ENCODE results near the gene SHE. TPM values are rescaled to one million over a fixed set of nuclear protein-coding genes. Genes with fewer than 3 reads are reported as not detected.

SHE gene
- total and polyA plus RNA-seq, 2 of the 8 experiments (the other 6 are each of a cell fraction or from before 2014, with no cell fraction given), result 0.44 to 0.45 TPM

DNA sequence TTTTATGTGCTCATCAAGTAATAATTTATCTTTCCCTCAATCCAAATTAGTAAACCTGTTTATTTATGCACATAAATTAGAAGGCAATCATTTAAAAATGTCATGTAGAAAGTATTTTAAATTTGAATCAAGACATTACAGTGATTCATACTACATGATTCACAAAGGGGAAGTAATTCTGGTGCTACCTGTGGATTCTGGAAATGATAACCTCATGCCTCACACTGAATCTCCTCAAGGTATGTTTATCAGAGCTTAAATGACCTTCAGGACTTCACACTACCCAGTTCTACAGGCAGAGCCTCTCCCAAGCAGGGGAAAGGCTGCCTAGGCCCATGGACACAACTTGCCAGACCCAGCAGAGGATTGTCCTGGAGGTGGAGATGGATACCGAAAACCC lies 25.4 kb downstream of the SHE start (continued):
- TF ChIP-seq, protein P1, sequence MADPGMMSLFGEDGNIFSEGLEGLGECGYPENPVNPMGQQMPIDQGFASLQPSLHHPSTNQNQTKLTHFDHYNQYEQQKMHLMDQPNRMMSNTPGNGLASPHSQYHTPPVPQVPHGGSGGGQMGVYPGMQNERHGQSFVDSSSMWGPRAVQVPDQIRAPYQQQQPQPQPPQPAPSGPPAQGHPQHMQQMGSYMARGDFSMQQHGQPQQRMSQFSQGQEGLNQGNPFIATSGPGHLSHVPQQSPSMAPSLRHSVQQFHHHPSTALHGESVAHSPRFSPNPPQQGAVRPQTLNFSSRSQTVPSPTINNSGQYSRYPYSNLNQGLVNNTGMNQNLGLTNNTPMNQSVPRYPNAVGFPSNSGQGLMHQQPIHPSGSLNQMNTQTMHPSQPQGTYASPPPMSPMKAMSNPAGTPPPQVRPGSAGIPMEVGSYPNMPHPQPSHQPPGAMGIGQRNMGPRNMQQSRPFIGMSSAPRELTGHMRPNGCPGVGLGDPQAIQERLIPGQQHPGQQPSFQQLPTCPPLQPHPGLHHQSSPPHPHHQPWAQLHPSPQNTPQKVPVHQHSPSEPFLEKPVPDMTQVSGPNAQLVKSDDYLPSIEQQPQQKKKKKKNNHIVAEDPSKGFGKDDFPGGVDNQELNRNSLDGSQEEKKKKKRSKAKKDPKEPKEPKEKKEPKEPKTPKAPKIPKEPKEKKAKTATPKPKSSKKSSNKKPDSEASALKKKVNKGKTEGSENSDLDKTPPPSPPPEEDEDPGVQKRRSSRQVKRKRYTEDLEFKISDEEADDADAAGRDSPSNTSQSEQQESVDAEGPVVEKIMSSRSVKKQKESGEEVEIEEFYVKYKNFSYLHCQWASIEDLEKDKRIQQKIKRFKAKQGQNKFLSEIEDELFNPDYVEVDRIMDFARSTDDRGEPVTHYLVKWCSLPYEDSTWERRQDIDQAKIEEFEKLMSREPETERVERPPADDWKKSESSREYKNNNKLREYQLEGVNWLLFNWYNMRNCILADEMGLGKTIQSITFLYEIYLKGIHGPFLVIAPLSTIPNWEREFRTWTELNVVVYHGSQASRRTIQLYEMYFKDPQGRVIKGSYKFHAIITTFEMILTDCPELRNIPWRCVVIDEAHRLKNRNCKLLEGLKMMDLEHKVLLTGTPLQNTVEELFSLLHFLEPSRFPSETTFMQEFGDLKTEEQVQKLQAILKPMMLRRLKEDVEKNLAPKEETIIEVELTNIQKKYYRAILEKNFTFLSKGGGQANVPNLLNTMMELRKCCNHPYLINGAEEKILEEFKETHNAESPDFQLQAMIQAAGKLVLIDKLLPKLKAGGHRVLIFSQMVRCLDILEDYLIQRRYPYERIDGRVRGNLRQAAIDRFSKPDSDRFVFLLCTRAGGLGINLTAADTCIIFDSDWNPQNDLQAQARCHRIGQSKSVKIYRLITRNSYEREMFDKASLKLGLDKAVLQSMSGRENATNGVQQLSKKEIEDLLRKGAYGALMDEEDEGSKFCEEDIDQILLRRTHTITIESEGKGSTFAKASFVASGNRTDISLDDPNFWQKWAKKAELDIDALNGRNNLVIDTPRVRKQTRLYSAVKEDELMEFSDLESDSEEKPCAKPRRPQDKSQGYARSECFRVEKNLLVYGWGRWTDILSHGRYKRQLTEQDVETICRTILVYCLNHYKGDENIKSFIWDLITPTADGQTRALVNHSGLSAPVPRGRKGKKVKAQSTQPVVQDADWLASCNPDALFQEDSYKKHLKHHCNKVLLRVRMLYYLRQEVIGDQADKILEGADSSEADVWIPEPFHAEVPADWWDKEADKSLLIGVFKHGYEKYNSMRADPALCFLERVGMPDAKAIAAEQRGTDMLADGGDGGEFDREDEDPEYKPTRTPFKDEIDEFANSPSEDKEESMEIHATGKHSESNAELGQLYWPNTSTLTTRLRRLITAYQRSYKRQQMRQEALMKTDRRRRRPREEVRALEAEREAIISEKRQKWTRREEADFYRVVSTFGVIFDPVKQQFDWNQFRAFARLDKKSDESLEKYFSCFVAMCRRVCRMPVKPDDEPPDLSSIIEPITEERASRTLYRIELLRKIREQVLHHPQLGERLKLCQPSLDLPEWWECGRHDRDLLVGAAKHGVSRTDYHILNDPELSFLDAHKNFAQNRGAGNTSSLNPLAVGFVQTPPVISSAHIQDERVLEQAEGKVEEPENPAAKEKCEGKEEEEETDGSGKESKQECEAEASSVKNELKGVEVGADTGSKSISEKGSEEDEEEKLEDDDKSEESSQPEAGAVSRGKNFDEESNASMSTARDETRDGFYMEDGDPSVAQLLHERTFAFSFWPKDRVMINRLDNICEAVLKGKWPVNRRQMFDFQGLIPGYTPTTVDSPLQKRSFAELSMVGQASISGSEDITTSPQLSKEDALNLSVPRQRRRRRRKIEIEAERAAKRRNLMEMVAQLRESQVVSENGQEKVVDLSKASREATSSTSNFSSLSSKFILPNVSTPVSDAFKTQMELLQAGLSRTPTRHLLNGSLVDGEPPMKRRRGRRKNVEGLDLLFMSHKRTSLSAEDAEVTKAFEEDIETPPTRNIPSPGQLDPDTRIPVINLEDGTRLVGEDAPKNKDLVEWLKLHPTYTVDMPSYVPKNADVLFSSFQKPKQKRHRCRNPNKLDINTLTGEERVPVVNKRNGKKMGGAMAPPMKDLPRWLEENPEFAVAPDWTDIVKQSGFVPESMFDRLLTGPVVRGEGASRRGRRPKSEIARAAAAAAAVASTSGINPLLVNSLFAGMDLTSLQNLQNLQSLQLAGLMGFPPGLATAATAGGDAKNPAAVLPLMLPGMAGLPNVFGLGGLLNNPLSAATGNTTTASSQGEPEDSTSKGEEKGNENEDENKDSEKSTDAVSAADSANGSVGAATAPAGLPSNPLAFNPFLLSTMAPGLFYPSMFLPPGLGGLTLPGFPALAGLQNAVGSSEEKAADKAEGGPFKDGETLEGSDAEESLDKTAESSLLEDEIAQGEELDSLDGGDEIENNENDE (IDR thresholded peaks at IDR 0.05; ENCODE audit: insufficient replicate concordance, low read length), result no peak
- no peak for TF ChIP-seq YY1 (IDR thresholded peaks at IDR 0.05; ENCODE audit: low read depth, low read length)
- TF ChIP-seq ZNF274 (IDR thresholded peaks at IDR 0.05; ENCODE audit: borderline replicate concordance, extremely low read depth, low read length), result no peak
- TF ChIP-seq TEAD4 (IDR thresholded peaks at IDR 0.05; ENCODE audit: low read depth, low read length), result no peak
- TF ChIP-seq, protein P2, sequence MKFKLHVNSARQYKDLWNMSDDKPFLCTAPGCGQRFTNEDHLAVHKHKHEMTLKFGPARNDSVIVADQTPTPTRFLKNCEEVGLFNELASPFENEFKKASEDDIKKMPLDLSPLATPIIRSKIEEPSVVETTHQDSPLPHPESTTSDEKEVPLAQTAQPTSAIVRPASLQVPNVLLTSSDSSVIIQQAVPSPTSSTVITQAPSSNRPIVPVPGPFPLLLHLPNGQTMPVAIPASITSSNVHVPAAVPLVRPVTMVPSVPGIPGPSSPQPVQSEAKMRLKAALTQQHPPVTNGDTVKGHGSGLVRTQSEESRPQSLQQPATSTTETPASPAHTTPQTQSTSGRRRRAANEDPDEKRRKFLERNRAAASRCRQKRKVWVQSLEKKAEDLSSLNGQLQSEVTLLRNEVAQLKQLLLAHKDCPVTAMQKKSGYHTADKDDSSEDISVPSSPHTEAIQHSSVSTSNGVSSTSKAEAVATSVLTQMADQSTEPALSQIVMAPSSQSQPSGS (IDR thresholded peaks at IDR 0.05; ENCODE audit: low read length), result no peak
- no peak for TF ChIP-seq CHD1 (IDR thresholded peaks at IDR 0.05; ENCODE audit: low read depth, low read length)
- TF ChIP-seq RNF2 (IDR thresholded peaks at IDR 0.05; ENCODE audit: borderline replicate concordance, low read depth, low read length, missing control alignments, poor library complexity, severe bottlenecking), result no peak
- TF ChIP-seq CREB1 (IDR thresholded peaks at IDR 0.05), result no peak
- no peak for TF ChIP-seq SP1 (IDR thresholded peaks at IDR 0.05; ENCODE audit: low read depth, low read length)
- TF ChIP-seq RXRA (IDR thresholded peaks at IDR 0.05; ENCODE audit: insufficient read depth, low read depth, low read length), result no peak

Measured in H1 (cell line).